ENCODE results near the gene NAV2.
A peak's percentile ranks its signal among the peaks of the same experiment; 100 is the strongest.

NAV2 gene

GRCh38 chr11:19704213-19704612, 8.4 kb upstream of the NAV2 start:
- no peak overlapping the region for H3K4me3 ChIP-seq (ENCODE audit: low read depth in 1 of 2, low read length in 1 of 2)
- peaks cover 31% of the 10 kb centered on the region for H3K27me3 ChIP-seq
- no peaks in the 10 kb centered on the region for H3K4me1 ChIP-seq (ENCODE audit: control insufficient read depth in 1 of 2, insufficient read depth in 1 of 2, low read depth in 1 of 2, low read length in 1 of 2)
- no peaks in the 10 kb centered on the region for H3K36me3 ChIP-seq
- no peak for TF ChIP-seq CTCF (IDR thresholded peaks at IDR 0.05)
- no peaks in the 10 kb centered on the region for H3K9me3 ChIP-seq
- H3K27ac ChIP-seq, result no peak overlapping the region

GRCh38 chr11:19705936-19706335, 6.7 kb upstream of the NAV2 start:
- H3K4me3 ChIP-seq (ENCODE audit: low read depth in 1 of 2, low read length in 1 of 2), result no peak overlapping the region
- TF ChIP-seq CTCF (IDR thresholded peaks at IDR 0.05), result no peak
- no peak overlapping the region for H3K27ac ChIP-seq
- H3K27me3 ChIP-seq, result peaks cover 42% of the 10 kb centered on the region
- no peaks in the 10 kb centered on the region for H3K9me3 ChIP-seq
- H3K36me3 ChIP-seq, result no peaks in the 10 kb centered on the region
- H3K4me1 ChIP-seq (ENCODE audit: control insufficient read depth in 1 of 2, insufficient read depth in 1 of 2, low read depth in 1 of 2, low read length in 1 of 2), result no peaks in the 10 kb centered on the region

- Histone ChIP-seq H3K27me3 (peaks cover 76% of the 10 kb centered on the region), H3K36me3 (no peaks in the 10 kb centered on the region), H3K27ac (no peak overlapping the region), H3K4me3 (ENCODE audit: low read depth in 1 of 2, low read length in 1 of 2) (peak overlapping the region; percentile 59 to 64), H3K4me1 (ENCODE audit: control insufficient read depth in 1 of 2, insufficient read depth in 1 of 2, low read depth in 1 of 2, low read length in 1 of 2) (peaks cover 20 to 27% of the 10 kb centered on the region in 2 experiments), H3K9me3 (no peaks in the 10 kb centered on the region)
- TF ChIP-seq CTCF (IDR thresholded peaks at IDR 0.05), result no peak
Observed at GRCh38 chr11:19711911-19712280, 741 bp upstream of the NAV2 start.

GRCh38 chr11:19713196-19714021, 772 bp downstream of the NAV2 start:
- Histone ChIP-seq H3K36me3 (no peaks in the 10 kb centered on the region), H3K27me3 (peaks cover 83% of the 10 kb centered on the region), H3K4me1 (ENCODE audit: control insufficient read depth in 1 of 2, insufficient read depth in 1 of 2, low read depth in 1 of 2, low read length in 1 of 2) (peaks cover 20 to 27% of the 10 kb centered on the region in 2 experiments), H3K9me3 (no peaks in the 10 kb centered on the region), H3K27ac (no peak overlapping the region), H3K4me3 (ENCODE audit: low read depth in 1 of 2, low read length in 1 of 2) (peak overlapping the region; percentile 59 to 64)
- no peak for TF ChIP-seq CTCF (IDR thresholded peaks at IDR 0.05)

- Histone ChIP-seq H3K36me3 (no peaks in the 10 kb centered on the region), H3K27ac (no peak overlapping the region), H3K27me3 (peaks cover 89% of the 10 kb centered on the region), H3K4me3 (ENCODE audit: low read depth in 1 of 2, low read length in 1 of 2) (peak overlapping the region in 1 of 2 experiments; percentile 64), H3K4me1 (ENCODE audit: control insufficient read depth in 1 of 2, insufficient read depth in 1 of 2, low read depth in 1 of 2, low read length in 1 of 2) (peaks cover 20 to 27% of the 10 kb centered on the region in 2 experiments), H3K9me3 (no peaks in the 10 kb centered on the region)
- no peak for TF ChIP-seq CTCF (IDR thresholded peaks at IDR 0.05)
Observed at GRCh38 chr11:19714022-19714386, 1.4 kb downstream of the NAV2 start.

All from neutrophil (primary cell).